Measurements from ENCODE around the gene ARSG. TPM values are rescaled to one million over a fixed set of nuclear protein-coding genes. Genes with fewer than 3 reads are reported as not detected.

The ARSG gene
- total and polyA plus RNA-seq, 9 of the 15 experiments (the other 6 are each of a cell fraction or from before 2014, with no cell fraction given): 1.0 to 5.6 (median 1.8) TPM

- in situ Hi-C loops (cut with MboI): no loop called here
- Histone ChIP-seq H3K9me1 (ENCODE audit: control insufficient read depth, insufficient read depth, low read length) (no peaks in the 10 kb centered on the region), H3K4me2 (ENCODE audit: insufficient read depth, low read length) (no peak overlapping the region), H4K20me1 (replicated peaks; ENCODE audit: control insufficient read depth, insufficient read depth, low read length) (no peaks in the 10 kb centered on the region), H3K79me2 (ENCODE audit: control insufficient read depth, insufficient read depth, low read length) (no peaks in the 10 kb centered on the region), H3K4me1 (replicated peaks in 1 of 2; ENCODE audit: control insufficient read depth in 2 of 2, insufficient read depth in 2 of 2, low read length in 2 of 2) (no peaks in the 10 kb centered on the region), H3K9ac (ENCODE audit: insufficient read depth in 1 of 2, low read depth in 2 of 2, low read length in 2 of 2) (no peak overlapping the region), H3K27me3 (ENCODE audit: control insufficient read depth in 2 of 2, insufficient read depth in 2 of 2, low read length in 2 of 2) (peaks cover 20 to 46% of the 10 kb centered on the region in 2 experiments), H3K9me3 (replicated peaks; ENCODE audit: control insufficient read depth, insufficient read depth, low read depth, low read length) (no peaks in the 10 kb centered on the region), H3K4me3 (no peak overlapping the region), H3K27ac (ENCODE audit: extremely low read depth, low read depth, low read length) (no peak overlapping the region), H3K36me3 (ENCODE audit: control insufficient read depth, insufficient read depth, low read length) (no peaks in the 10 kb centered on the region), H2AFZ (ENCODE audit: low read depth, low read length) (no peak overlapping the region)
- no peak for ATAC-seq
- DNase-seq (ENCODE audit: extremely low read depth in 1 of 4, low spot score in 3 of 4): no peak
- ChIA-PET POLR2A (interaction anchor here (0.5 kb wide), 1 partner anchor 16 kb away, joined by 3 read pairs; no protein-coding TSS in a partner anchor), CTCF (ENCODE audit: low intra/inter-chr PET ratio) (no interaction called here)
- no peak for FAIRE-seq
- intact Hi-C loops (cut with micrococcal nuclease): no loop called here
- WGBS (ENCODE audit: insufficient coverage, low coverage, missing lambda C conversion rate): 16% methylated on average over 3 of the region's 3 CpGs
- BruUV-seq (replicated peaks): no TSS peak
- TF ChIP-seq, protein P1, sequence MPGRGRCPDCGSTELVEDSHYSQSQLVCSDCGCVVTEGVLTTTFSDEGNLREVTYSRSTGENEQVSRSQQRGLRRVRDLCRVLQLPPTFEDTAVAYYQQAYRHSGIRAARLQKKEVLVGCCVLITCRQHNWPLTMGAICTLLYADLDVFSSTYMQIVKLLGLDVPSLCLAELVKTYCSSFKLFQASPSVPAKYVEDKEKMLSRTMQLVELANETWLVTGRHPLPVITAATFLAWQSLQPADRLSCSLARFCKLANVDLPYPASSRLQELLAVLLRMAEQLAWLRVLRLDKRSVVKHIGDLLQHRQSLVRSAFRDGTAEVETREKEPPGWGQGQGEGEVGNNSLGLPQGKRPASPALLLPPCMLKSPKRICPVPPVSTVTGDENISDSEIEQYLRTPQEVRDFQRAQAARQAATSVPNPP (IDR thresholded peaks at IDR 0.05; ENCODE audit: borderline replicate concordance, insufficient read depth, insufficient read length): no peak
- TF ChIP-seq, protein P2, sequence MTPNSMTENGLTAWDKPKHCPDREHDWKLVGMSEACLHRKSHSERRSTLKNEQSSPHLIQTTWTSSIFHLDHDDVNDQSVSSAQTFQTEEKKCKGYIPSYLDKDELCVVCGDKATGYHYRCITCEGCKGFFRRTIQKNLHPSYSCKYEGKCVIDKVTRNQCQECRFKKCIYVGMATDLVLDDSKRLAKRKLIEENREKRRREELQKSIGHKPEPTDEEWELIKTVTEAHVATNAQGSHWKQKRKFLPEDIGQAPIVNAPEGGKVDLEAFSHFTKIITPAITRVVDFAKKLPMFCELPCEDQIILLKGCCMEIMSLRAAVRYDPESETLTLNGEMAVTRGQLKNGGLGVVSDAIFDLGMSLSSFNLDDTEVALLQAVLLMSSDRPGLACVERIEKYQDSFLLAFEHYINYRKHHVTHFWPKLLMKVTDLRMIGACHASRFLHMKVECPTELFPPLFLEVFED (CRISPR knock-in tag; conservative IDR thresholded peaks at IDR 0.05): no peak
- TF ChIP-seq POLR2AphosphoS2 (IDR thresholded peaks at IDR 0.05; ENCODE audit: low read length): no peak
- TF ChIP-seq ARHGAP35 (IDR thresholded peaks at IDR 0.05; ENCODE audit: partially characterized antibody): no peak
- TF ChIP-seq ZNF347 (CRISPR knock-in tag; IDR thresholded peaks at IDR 0.05; ENCODE audit: low read depth): no peak
- TF ChIP-seq, protein P3, sequence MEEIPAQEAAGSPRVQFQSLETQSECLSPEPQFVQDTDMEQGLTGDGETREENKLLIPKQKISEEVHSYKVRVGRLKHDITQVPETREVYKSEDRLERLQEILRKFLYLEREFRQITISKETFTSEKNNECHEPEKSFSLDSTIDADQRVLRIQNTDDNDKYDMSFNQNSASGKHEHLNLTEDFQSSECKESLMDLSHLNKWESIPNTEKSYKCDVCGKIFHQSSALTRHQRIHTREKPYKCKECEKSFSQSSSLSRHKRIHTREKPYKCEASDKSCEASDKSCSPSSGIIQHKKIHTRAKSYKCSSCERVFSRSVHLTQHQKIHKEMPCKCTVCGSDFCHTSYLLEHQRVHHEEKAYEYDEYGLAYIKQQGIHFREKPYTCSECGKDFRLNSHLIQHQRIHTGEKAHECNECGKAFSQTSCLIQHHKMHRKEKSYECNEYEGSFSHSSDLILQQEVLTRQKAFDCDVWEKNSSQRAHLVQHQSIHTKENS (CRISPR knock-in tag; IDR thresholded peaks at IDR 0.05): no peak
- no peak for TF ChIP-seq ZFP1 (CRISPR knock-in tag; IDR thresholded peaks at IDR 0.05)
- TF ChIP-seq STAT5B (CRISPR knock-in tag; IDR thresholded peaks at IDR 0.05): no peak
- TF ChIP-seq PTTG1 (tag; IDR thresholded peaks at IDR 0.05; ENCODE audit: low read depth): no peak
- TF ChIP-seq ZNF589 (CRISPR knock-in tag; IDR thresholded peaks at IDR 0.05; ENCODE audit: low read depth): no peak
- no peak for TF ChIP-seq SETDB1 (IDR thresholded peaks at IDR 0.05; ENCODE audit: low read length)
Measured at GRCh38 chr17:68356949-68357455, 65.7 kb downstream of the ARSG start.
